GM23248 (cell line): ENCODE results near the gene NUDT19.

ENCODE experiments used
- EZH2 ChIP-seq: fragments of 200-600 bp; sonication (generic); IDR thresholded peaks from 2 replicates; pipeline ENCODE4 v1.6.1; 2018; ENCODE audit warnings: antibody characterized with exemption, mild to moderate bottlenecking; ENCODE audit not compliant: insufficient read depth, poor library complexity, severe bottlenecking
- EZH2phosphoT487 ChIP-seq: fragments of 200-600 bp; sonication (generic); IDR thresholded peaks from 2 replicates; pipeline ENCODE4 v1.6.1; 2018; ENCODE audit warnings: antibody characterized with exemption, moderate library complexity, mild to moderate bottlenecking, low read depth; ENCODE audit not compliant: insufficient read depth

- TF ChIP-seq EZH2phosphoT487, result no peak
- no peak for TF ChIP-seq EZH2
These were observed at the start of gene NUDT19 for GRCh38 chr19:32691291-32691951.
